GM19324 (cell line): ENCODE results near the gene TPGS1.

Experiments used
- ATAC-seq: cut with Tn5 transposase; IDR thresholded peaks from one replicate; pipeline ENCODE4 v1.9.1; 2021; ENCODE audit warnings: mild to moderate bottlenecking, moderate library complexity; ENCODE audit not compliant: unreplicated experiment, low FRiP score

TPGS1 gene

DNA sequence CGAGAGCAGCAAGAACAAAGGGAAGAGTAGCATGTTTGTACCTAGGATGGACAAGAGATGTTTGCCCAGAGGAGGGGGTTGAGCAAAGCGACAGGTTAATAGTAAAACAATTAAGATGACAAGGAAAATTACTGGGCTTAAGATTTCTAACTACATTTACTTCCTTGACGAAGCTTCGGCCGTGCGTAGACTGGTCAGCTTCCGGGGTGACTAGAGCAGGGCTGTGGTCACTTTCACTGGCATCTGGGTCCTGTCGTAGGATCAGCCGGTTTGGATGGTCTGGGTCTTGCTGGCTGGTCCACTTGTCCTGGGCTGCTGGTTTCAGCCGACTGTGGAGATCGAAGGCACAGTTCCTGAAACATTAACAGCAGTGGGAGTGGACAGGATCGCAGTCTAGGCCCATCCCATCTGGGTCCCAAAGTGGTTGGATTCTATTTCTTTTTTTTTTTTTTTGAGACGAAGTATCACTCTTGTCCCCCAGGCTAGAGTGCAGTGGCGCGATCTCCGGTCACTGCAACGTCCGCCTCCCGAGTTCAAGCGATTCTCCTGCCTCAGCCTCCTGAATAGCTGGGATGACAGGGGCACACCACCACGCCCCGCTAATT, 60.1 kb downstream of the TPGS1 start:
- ATAC-seq: no peak
